HG02571 (cell line): ENCODE results near the gene MRTFB.
"Not testable (repeated sequence)": the region's sequence is repeated elsewhere in the genome, so short reads cannot be mapped to it uniquely, and the experiment has no call there.

Source experiments
- ATAC-seq: cut with Tn5 transposase; IDR thresholded peaks from one replicate; pipeline ENCODE4 v1.9.1; 2021; ENCODE audit warnings: mild to moderate bottlenecking, moderate library complexity; ENCODE audit not compliant: unreplicated experiment

Gene MRTFB

GRCh38 chr16:14070877-14071575, at the start of gene MRTFB:
Gene MRTFB (plus strand): TSS chr16:14071319. CDS start chr16:14140607, 69,288 bp downstream.
- peak; percentile 78 for ATAC-seq

GRCh38 chr16:14023526-14023925, 47.6 kb upstream of the MRTFB start:
- not testable (repeated sequence) for ATAC-seq

GRCh38 chr16:14024283-14024682, 46.8 kb upstream of the MRTFB start:
- no peak for ATAC-seq

DNA sequence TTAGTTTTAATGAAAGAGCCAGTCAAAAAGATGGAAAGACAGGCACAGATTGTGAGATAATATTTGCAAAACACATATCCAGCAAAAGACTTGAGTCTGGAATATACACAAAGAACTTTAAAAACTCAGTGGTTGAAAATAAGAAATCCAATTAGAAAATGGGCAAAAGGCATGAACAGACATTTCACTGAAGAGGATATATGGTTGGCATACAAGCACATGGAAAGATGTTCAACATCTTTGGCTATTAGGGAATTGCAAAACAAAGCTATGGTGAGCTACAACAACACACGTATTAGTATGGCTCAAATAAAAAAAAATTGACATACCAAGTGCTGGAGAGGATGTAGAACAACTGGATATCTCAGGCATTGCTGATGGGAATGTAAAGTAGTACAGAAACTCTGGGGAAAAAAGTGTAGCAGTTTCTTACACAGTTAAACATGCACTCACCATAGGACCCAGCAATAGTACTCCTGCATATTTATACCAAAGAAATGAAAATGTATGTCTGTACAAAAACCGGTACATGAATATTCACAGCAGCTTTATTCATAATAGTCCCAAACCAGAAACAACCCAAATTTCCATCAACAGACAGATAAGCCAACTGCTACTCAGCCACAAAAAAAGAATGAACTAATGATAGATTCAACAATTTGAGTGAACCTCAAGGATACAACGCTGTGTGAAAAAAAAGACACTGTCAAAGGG, 44.4 kb upstream of the MRTFB start:
- ATAC-seq: no peak

- ATAC-seq: no peak
Observed at GRCh38 chr16:14028202-14028601, 42.9 kb upstream of the MRTFB start.

DNA sequence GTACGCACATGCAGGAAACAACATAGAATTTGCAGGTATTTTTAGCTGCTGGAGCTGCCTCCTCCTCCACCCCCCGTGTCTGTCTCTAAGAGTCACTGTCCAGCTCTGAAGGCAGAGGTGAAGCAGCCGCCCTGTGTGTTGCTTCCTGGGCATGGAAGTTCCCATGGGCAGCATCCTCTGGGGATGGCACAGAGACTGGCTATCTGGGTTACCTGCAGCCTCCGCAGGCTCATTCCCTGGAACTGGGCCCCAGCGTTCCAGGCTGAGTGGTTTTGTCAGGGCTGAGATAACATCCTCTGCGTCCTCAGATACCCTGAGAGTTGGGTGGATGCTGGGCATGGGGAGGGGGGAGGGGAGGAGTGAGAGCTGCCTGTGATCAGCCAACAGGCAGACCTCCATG, 41.5 kb upstream of the MRTFB start:
- no peak for ATAC-seq

DNA sequence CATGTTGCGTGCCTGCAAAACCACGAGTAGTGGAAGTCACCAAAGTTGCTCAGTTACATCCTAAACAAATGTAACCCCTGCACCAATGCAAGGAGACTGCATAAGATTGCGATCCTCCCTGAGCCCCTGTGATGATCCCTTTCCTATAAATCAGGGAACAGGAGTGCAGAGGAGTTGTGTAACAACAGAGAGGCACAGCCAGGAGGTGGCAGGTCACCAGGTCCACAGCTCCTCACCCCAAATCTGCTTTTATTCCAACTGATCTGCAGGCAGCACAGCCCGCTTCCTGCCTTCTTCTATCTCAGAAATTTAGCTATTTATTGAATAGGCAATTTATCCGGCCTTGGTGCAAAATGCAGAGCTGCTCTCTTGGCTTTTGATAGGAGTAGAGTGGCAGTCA, 36.0 kb upstream of the MRTFB start:
- ATAC-seq: no peak

DNA sequence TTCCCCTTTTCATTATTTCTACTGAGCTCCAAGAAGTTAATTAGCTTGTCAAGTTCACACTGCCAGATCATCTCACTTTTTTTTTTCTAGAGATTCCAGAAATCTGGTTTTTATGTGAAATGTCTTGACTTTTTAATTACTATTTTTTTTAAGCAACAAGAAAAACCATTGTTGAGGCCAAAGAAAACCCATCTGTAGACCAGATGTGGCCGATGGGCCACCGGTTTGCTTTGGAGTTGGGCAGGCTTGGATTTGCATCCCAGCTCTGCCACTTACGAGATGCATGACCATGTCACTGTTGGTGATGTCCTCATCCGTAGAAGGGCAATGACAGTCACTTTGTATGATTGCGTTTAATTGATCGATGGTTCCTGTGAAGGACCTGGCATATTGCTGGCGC, 34.2 kb upstream of the MRTFB start:
- ATAC-seq: no peak

DNA sequence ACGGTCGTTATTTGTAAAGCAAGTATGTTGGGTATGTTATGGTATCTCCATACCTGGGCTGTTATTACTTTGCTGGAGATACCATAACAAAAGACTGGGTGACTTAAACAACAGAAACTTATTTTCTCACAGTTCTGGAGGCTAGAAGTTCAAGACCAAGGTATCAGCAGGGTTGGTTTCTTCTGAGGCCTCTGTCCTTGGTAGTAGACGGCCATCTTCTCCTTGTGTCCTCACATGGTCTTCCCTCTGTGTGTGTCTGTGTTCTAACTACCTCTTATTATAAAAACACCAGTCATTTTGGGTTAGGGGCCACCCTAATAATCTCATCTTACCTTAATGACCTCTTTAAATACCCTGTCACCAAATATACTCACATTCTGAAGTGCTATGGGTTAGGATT, 33.2 kb upstream of the MRTFB start:
- ATAC-seq: no peak

DNA sequence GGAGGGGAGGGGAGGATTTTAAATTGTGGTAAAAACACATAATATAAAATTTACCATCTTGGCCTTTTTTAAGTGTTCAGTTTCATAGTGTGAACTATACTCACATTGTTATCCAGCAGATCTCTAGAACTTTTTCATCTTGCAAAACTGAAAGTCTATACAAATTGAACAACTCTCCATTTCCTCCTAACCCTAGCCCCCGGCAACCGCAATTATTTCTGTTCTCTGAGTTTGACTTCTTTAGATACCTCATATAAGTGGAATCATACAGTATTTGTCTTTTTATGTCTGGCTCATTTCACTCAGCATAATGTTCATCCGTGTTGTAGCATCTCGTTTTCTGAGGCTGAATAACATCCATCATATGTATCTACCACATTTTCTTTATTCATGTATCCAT, 30.0 kb upstream of the MRTFB start:
- no peak for ATAC-seq

DNA sequence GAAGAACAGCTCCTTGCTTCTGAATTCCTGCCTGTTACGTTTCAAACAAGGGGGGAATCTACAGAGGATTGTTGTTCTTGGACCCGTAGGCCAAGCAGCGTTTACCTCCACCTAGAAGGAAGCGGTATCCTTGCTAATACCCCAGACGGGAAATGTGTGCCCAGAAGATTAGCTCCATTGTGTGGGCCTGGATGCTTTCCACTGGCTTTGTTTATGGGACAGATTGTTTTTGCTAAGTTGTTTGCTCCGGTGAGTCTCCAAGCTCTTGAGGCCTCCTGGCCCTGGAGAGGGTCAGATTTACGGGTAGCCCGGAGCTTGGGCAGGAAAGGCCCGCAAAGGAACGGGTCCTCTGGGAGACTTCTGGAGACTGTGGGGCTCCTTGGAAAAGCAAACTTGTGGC, 28.4 kb upstream of the MRTFB start:
- no peak for ATAC-seq

GRCh38 chr16:14043278-14043677, 27.8 kb upstream of the MRTFB start:
- ATAC-seq: no peak

GRCh38 chr16:14043793-14044192, 27.3 kb upstream of the MRTFB start:
- no peak for ATAC-seq

- ATAC-seq: not testable (repeated sequence)
Observed at GRCh38 chr16:14047121-14047859, 23.8 kb upstream of the MRTFB start.

DNA sequence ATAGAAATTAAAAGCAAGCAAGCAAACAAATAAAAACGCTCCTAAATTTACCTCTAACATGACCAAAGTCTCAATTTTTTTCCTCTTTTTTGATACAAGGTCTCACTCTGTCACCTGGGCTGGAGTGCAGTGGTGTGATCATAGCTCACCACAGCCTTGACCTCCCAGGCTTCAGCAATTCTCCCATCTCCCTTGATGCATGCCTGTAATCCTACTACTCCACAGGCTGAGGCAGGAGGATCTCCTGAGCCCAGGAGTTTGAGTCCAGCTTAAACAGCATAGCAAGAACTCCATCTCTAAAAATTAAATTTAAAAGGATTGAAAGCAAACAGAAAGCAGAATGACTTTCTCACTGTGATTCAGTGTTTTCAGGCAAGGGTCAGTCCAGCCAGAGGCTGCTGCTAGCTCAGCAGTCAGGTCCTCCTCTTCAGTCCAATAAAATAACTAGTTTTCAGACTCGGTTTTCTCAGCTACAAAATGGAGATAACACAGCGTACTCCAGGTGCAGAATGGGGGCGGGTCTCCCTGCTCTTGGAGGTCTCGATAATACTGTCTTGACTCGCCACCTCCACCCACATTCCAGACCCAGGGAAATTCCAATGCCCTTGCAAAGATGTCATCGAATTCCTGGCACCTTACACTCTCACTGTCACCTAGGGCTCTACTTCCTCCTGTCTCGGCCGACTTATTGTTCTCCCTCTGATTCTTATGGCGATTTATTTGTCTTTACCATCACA, 20.7 kb upstream of the MRTFB start:
- ATAC-seq: no peak

- ATAC-seq: no peak
Observed at GRCh38 chr16:14051103-14051729, 19.9 kb upstream of the MRTFB start.

GRCh38 chr16:14056970-14057369, 14.1 kb upstream of the MRTFB start:
- ATAC-seq: no peak

DNA sequence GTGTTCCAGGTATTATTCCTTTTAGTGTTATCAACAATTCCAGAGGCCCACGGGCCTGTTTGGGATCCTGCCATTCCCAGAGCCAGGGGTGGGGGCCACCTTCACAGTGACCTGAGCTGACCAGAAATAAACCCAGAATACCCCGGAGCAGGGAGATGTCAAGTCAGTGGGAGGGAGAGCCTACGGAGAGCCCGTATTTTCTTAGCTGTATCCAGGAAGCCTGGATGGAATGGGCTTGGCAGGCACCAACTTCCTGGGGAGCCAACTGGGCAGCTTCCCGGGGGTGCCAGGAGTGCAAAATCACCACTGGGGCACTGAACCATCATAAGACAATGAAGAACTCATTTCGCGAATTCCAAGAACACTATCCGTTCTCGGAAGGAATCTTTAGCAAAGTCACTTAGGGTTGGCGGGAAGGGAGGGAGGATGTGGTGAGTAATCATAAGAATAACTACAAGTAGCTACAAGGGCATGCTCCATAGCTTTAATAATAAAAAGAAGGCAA, 13.2 kb upstream of the MRTFB start:
- ATAC-seq: no peak

GRCh38 chr16:14061732-14062259, 9.3 kb upstream of the MRTFB start:
- no peak for ATAC-seq

DNA sequence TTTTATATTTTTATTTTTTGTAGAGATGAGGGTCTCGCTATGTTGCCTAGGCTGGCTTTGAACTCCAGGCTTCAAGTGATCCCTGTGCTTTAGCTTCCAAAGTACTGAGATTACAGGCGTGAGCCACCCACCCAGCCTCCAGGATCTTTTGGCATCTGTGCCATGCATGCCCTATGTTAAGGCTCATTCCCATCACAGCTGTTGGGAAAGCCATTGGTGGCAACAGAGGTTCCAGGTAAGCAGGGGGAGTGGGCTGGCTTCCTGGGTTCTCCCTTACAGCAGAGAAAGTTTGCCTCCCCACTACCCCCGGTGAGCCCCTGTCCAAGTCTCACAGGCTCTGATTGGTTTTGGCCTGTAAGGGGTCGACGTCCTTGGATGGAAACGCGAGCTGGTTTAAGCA, 8.9 kb upstream of the MRTFB start:
- no peak for ATAC-seq
